PC-3 (cell line): ENCODE data around the gene SAMD9L. TPM values are rescaled to one million over a fixed set of nuclear protein-coding genes. Genes with fewer than 3 reads are reported as not detected.
"Not testable (repeated sequence)": the region's sequence is repeated elsewhere in the genome, so short reads cannot be mapped to it uniquely, and the experiment has no call there.

Experiments
- ATAC-seq: fragments of 200-7000 bp; cut with Tn5 transposase; 2 replicates; pipeline ENCODE4 v1.9.1; 2020; ENCODE audit warnings: mild to moderate bottlenecking, moderate library complexity
- BruUV-seq: library from RNA; stranded (reverse); fragments of 400-500 nt; replicated peaks from 2 replicates; lab custom pipeline; 2021; lab: Mats Ljungman, UMichigan
- CTCF ChIA-PET: fragments of 300-600 bp; sonication (Branson Sonifier 250); formaldehyde crosslinking; loops from one replicate; lab custom pipeline; 2022; ENCODE audit warnings: antibody characterized with exemption; lab: Charles Lee
- POLR2A ChIA-PET: fragments of 300-600 bp; sonication (Branson Sonifier 250); formaldehyde crosslinking; loops from one replicate; lab custom pipeline; 2022; ENCODE audit warnings: antibody characterized with exemption; ENCODE audit not compliant: unreplicated experiment; lab: Charles Lee
- DNase-seq: peaks from one replicate; pipeline ENCODE4 v3.0.0-alpha.2; 2015
- H2AFZ ChIP-seq: fragments of 300-600 bp; sonication (generic); 2 replicates; pipeline ENCODE4 v1.6.0; 2016; ENCODE audit warnings: antibody characterized with exemption, low read length
- H3F3A ChIP-seq: fragments of 300-600 bp; sonication (generic); one replicate; pipeline ENCODE4 v1.6.0; 2017; ENCODE audit warnings: antibody characterized with exemption, low read length, control low read depth, mild to moderate bottlenecking; ENCODE audit not compliant: unreplicated experiment
- H3K27ac ChIP-seq: fragments of 300-600 bp; sonication (generic); 2 replicates; pipeline ENCODE4 v1.5.1; 2016; ENCODE audit warnings: mild to moderate bottlenecking, low read length
- H3K27me3 ChIP-seq: fragments of 300-600 bp; sonication (generic); 2 replicates; pipeline ENCODE4 v1.6.1; 2016; ENCODE audit warnings: low read length, mixed read lengths
- H3K36me3 ChIP-seq: fragments of 300-600 bp; sonication (generic); 2 replicates; pipeline ENCODE4 v1.6.1; 2016; ENCODE audit warnings: low read depth, mixed run types, low read length, mixed read lengths
- H3K4me1 ChIP-seq: fragments of 300-600 bp; sonication (generic); 2 replicates; pipeline ENCODE4 v1.5.1; 2016; ENCODE audit warnings: low read length; ENCODE audit not compliant: insufficient read depth
- H3K4me2 ChIP-seq: fragments of 300-600 bp; sonication (generic); 2 replicates; pipeline ENCODE4 v1.6.0; 2016; ENCODE audit warnings: low read length
- H3K4me3 ChIP-seq: fragments of 300-600 bp; sonication (generic); 2 replicates; pipeline ENCODE4 v1.5.1; 2016; ENCODE audit warnings: mild to moderate bottlenecking, low read length, mixed read lengths
- H3K79me2 ChIP-seq: fragments of 300-600 bp; sonication (generic); 2 replicates; pipeline ENCODE4 v1.6.1; 2017; ENCODE audit warnings: low read length, mixed read lengths
- H3K9ac ChIP-seq: fragments of 300-600 bp; sonication (generic); 2 replicates; pipeline ENCODE4 v1.6.0; 2016; ENCODE audit warnings: mild to moderate bottlenecking, low read length
- H3K9me2 ChIP-seq: fragments of 300-600 bp; sonication (generic); replicated peaks from 2 replicates; pipeline ENCODE4 v1.6.1; 2016; ENCODE audit warnings: mixed run types, low read length, mixed read lengths
- H3K9me3 ChIP-seq: fragments of 300-600 bp; sonication (generic); 2 replicates; pipeline ENCODE4 v1.6.1; 2016; ENCODE audit warnings: low read length, mixed read lengths
- H4K20me1 ChIP-seq: fragments of 300-600 bp; sonication (generic); 2 replicates; pipeline ENCODE4 v1.6.1; 2016; ENCODE audit warnings: low read length, mixed read lengths
- EZH2 ChIP-seq: fragments of 300-600 bp; sonication (generic); IDR thresholded peaks from one replicate; pipeline ENCODE4 v1.6.1; 2017; ENCODE audit warnings: antibody characterized with exemption, mild to moderate bottlenecking, low read length; ENCODE audit not compliant: unreplicated experiment
- EZH2phosphoT487 ChIP-seq: fragments of 300-600 bp; sonication (generic); IDR thresholded peaks from 2 replicates; pipeline ENCODE4 v1.6.1; 2018; ENCODE audit warnings: mild to moderate bottlenecking, antibody characterized with exemption, low read length, borderline replicate concordance
- intact Hi-C: fragments of 100-400 bp; cut with micrococcal nuclease; formaldehyde crosslinking; loops from 2 replicates; pipeline ENCODE4 v1.9.0; 2023
- total RNA-seq: library from RNA; depleted of rRNA; stranded (reverse); fragments of >200 nt; gene quantifications from 2 replicates; pipeline ENCODE4 v1.2.3, GENCODE V29; 2014
- TF ChIP-seq, protein P1 (sequence below): fragments of 300-600 bp; sonication (generic); conservative IDR thresholded peaks from 2 replicates; pipeline ENCODE4 v1.5.1; 2017; ENCODE audit warnings: antibody characterized with exemption, low read depth, mild to moderate bottlenecking, low read length

SAMD9L gene
- total RNA-seq, 1 experiment from 2014 or later, result 2.8 TPM

DNA sequence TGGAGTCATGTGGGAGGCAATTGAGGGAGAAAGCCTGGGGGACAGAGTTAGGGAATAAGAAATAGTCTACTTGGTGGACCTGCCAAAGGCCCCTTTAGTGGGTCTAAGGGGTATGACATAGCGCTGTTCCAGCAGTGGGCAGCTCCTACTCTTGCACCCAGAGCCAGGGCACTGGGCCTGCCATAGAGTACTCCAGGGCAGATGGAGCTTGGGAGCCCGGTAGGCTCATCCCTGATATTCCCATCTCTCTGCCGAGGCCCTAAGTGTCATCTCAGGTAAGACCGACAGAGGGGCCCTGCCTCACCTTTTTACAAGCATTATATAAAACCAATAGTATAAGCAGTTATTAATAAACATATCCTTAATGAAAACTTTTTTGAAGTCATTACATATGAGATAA, 9.6 kb downstream of the SAMD9L start:
- no peaks in the 10 kb centered on the region for H3K79me2 ChIP-seq
- no peaks in the 10 kb centered on the region for H3F3A ChIP-seq
- intact Hi-C loops, result no loop called here
- no peak overlapping the region for H3K9ac ChIP-seq
- DNase-seq, result no peak
- H3K27ac ChIP-seq, result no peak overlapping the region
- no peak for ATAC-seq
- ChIA-PET CTCF (no interaction called here), POLR2A (no interaction called here)
- no peak for TF ChIP-seq EZH2phosphoT487
- no peaks in the 10 kb centered on the region for H3K27me3 ChIP-seq
- no peak overlapping the region for H3K4me3 ChIP-seq
- H3K36me3 ChIP-seq, result no peaks in the 10 kb centered on the region
- no TSS peak for BruUV-seq
- H4K20me1 ChIP-seq, result no peaks in the 10 kb centered on the region
- no peaks in the 10 kb centered on the region for H3K9me3 ChIP-seq
- no peak overlapping the region for H3K4me2 ChIP-seq
- H3K4me1 ChIP-seq, result peaks cover 13% of the 10 kb centered on the region
- no peak overlapping the region for H2AFZ ChIP-seq
- H3K9me2 ChIP-seq, result no peaks in the 10 kb centered on the region

DNA sequence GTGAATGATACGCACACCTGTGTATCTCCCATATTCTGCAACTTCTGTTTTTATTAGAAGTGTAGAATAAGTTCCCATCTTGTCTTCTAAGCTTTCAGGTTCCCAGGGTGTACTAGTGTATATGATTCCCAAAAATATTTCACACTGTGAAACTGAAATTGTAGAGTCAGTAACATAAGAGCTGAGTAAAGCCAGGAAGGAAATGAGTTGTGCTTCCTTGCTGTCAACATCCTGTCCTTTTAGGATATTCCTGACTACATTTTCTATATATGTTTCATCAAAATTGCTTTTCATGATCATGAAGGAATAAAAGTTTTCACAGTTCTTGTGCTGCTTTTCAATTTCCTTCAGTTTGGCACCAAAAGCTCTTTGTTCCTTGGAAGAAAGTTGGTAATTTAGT, 15.2 kb downstream of the SAMD9L start:
- TF ChIP-seq EZH2phosphoT487 (no peak), EZH2 (no peak)
- TF ChIP-seq, protein P1, sequence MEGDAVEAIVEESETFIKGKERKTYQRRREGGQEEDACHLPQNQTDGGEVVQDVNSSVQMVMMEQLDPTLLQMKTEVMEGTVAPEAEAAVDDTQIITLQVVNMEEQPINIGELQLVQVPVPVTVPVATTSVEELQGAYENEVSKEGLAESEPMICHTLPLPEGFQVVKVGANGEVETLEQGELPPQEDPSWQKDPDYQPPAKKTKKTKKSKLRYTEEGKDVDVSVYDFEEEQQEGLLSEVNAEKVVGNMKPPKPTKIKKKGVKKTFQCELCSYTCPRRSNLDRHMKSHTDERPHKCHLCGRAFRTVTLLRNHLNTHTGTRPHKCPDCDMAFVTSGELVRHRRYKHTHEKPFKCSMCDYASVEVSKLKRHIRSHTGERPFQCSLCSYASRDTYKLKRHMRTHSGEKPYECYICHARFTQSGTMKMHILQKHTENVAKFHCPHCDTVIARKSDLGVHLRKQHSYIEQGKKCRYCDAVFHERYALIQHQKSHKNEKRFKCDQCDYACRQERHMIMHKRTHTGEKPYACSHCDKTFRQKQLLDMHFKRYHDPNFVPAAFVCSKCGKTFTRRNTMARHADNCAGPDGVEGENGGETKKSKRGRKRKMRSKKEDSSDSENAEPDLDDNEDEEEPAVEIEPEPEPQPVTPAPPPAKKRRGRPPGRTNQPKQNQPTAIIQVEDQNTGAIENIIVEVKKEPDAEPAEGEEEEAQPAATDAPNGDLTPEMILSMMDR, result no peak
- Histone ChIP-seq H3K9ac (no peak overlapping the region), H3K36me3 (no peaks in the 10 kb centered on the region), H3K27me3 (no peaks in the 10 kb centered on the region), H3K4me3 (no peak overlapping the region), H3K4me2 (no peak overlapping the region), H3F3A (no peaks in the 10 kb centered on the region), H3K27ac (no peak overlapping the region), H3K79me2 (no peaks in the 10 kb centered on the region), H4K20me1 (no peaks in the 10 kb centered on the region), H3K4me1 (peaks cover 6% of the 10 kb centered on the region; the same call in 1 of the 2 replicates), H2AFZ (no peak overlapping the region), H3K9me3 (no peaks in the 10 kb centered on the region), H3K9me2 (no peaks in the 10 kb centered on the region)
- ChIA-PET POLR2A (no interaction called here), CTCF (no interaction called here)
- DNase-seq (no peak), ATAC-seq (no peak)
- no TSS peak for BruUV-seq
- intact Hi-C loops, result no loop called here

DNA sequence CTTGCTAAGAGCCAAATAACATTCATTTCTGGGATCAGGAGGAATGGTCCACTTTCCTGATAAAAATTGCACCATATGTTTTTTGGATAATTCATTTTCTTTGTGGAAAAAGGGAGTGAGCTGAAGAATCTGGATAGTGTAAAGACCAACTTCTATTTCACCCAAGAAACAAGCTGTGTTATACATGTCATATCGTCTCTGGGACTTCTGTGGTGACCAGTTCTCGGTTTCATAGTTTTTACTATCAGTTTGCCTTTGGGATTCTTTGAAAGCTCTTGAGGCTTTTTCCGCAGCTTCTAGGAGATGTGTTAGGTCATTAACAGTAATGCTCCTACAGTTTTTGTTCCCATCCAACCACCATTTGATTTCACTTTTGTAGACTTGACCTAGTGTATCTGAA, 16.0 kb downstream of the SAMD9L start:
- ATAC-seq (no peak), DNase-seq (no peak)
- H2AFZ ChIP-seq, result no peak overlapping the region
- H3K4me2 ChIP-seq, result no peak overlapping the region
- ChIA-PET CTCF (no interaction called here), POLR2A (interaction anchor here (0.6 kb wide), 1 partner anchor 23 kb away, joined by 7 read pairs; no protein-coding TSS in a partner anchor)
- H3K79me2 ChIP-seq, result no peaks in the 10 kb centered on the region
- H3K9me2 ChIP-seq, result no peaks in the 10 kb centered on the region
- no peaks in the 10 kb centered on the region for H4K20me1 ChIP-seq
- no peaks in the 10 kb centered on the region for H3K9me3 ChIP-seq
- peaks cover 6% of the 10 kb centered on the region; the same call in 1 of the 2 replicates for H3K4me1 ChIP-seq
- no peaks in the 10 kb centered on the region for H3F3A ChIP-seq
- no peak overlapping the region for H3K4me3 ChIP-seq
- TF ChIP-seq EZH2 (no peak), EZH2phosphoT487 (no peak)
- TF ChIP-seq, protein P1, result no peak
- BruUV-seq, result no TSS peak
- H3K36me3 ChIP-seq, result no peaks in the 10 kb centered on the region
- no peak overlapping the region for H3K27ac ChIP-seq
- intact Hi-C loops, result no loop called here
- H3K9ac ChIP-seq, result no peak overlapping the region
- no peaks in the 10 kb centered on the region for H3K27me3 ChIP-seq

DNA sequence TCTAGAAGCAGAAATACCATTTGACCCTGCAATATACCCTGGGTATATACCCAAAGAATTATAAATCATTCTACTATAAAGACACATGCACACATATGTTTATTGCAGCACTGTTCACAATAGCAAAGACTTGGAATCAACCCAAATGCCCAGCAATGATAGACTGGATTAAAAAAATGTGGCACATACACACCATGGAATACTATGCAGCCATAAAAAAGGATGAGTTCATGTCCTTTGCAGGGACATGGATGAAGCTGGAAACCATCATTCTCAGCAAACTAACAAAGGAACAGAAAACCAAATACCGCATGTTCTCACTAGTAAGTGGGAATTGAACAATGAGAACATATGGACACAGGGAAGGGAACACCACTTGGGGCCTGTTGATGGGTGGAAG, 21.2 kb downstream of the SAMD9L start:
- BruUV-seq, H2AFZ ChIP-seq, H3K27ac ChIP-seq, H4K20me1 ChIP-seq, DNase-seq, POLR2A ChIA-PET, H3K9ac ChIP-seq, H3K4me1 ChIP-seq, H3K9me2 ChIP-seq, H3K27me3 ChIP-seq, ATAC-seq, intact Hi-C loops, H3F3A ChIP-seq, H3K4me3 ChIP-seq, H3K36me3 ChIP-seq, H3K79me2 ChIP-seq, H3K4me2 ChIP-seq, CTCF ChIA-PET, H3K9me3 ChIP-seq: not testable (repeated sequence)

DNA sequence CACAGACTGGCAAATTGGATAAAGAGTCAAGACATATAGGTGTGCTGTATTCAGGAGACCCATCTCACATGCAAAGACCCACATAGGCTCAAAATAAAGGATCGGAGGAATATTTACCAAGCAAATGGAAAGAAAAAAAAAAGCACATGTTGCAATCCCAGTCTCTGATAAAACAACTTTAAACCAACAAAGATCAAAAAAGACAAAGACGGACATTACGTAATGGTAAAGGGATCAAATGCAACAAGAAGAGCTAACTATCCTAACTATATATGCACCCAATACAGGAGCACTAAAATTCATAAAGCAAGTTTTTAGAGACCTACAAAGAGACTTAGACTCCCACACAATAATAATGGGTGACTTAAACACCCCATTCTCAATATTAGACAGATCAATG, 24.7 kb downstream of the SAMD9L start:
- H4K20me1 ChIP-seq, CTCF ChIA-PET, H3K9ac ChIP-seq, H3K4me1 ChIP-seq, BruUV-seq, DNase-seq, H3K36me3 ChIP-seq, H3F3A ChIP-seq, H3K4me3 ChIP-seq, H3K9me3 ChIP-seq, H3K27me3 ChIP-seq, H3K9me2 ChIP-seq, H3K27ac ChIP-seq, H3K4me2 ChIP-seq, H3K79me2 ChIP-seq, intact Hi-C loops, H2AFZ ChIP-seq, POLR2A ChIA-PET, ATAC-seq: not testable (repeated sequence)
